Progenitor cell of endocrine pancreas (in vitro differentiated cells): ENCODE measurements around the gene STAB2. TPM values are rescaled to one million over a fixed set of nuclear protein-coding genes. Genes with fewer than 3 reads are reported as not detected.

Experiments used
- DNase-seq: peaks from one replicate; pipeline ENCODE4 v3.0.0; 2021; ENCODE audit warnings: low spot score; ENCODE audit not compliant: unreplicated experiment
- H3K27ac Mint-ChIP-seq: 2 replicates; pipeline ENCODE4 v1.8.0; 2021; ENCODE audit warnings: mild to moderate bottlenecking, moderate library complexity, mixed read lengths
- H3K27me3 Mint-ChIP-seq: 2 replicates; pipeline ENCODE4 v1.8.0; 2021; ENCODE audit warnings: mixed read lengths
- H3K36me3 Mint-ChIP-seq: 2 replicates; pipeline ENCODE4 v1.8.0; 2022; ENCODE audit warnings: mixed read lengths; ENCODE audit not compliant: insufficient read depth
- H3K4me1 Mint-ChIP-seq: 2 replicates; pipeline ENCODE4 v1.8.0; 2021; ENCODE audit warnings: low read depth, mixed read lengths
- H3K4me3 Mint-ChIP-seq: 2 replicates; pipeline ENCODE4 v1.8.0; 2021; ENCODE audit warnings: low read depth, mild to moderate bottlenecking, moderate library complexity, mixed read lengths
- H3K9me3 Mint-ChIP-seq: 2 replicates; pipeline ENCODE4 v1.8.0; 2021; ENCODE audit warnings: low read depth, mixed read lengths
- CTCF ChIP-seq: fragments of 200-600 bp; sonication (generic); IDR thresholded peaks from one replicate; pipeline ENCODE4 v1.5.0; 2021; ENCODE audit warnings: antibody characterized with exemption, mild to moderate bottlenecking; ENCODE audit not compliant: unreplicated experiment
- total RNA-seq: library from RNA; stranded (reverse); gene quantifications from 2 replicates; pipeline ENCODE4 v1.2.1, GENCODE V29; 2021

Gene STAB2
- total RNA-seq, 1 donor from 2014 or later, result not detected

- Mint-ChIP-seq H3K4me1 (no peaks in the 10 kb centered on the region), H3K4me3 (no peak overlapping the region), H3K36me3 (peaks cover 21% of the 10 kb centered on the region), H3K9me3 (no peaks in the 10 kb centered on the region), H3K27me3 (no peaks in the 10 kb centered on the region), H3K27ac (no peak overlapping the region)
- no peak for TF ChIP-seq CTCF
- DNase-seq, result no peak
Measured at GRCh38 chr12:103813949-103814348, 226.9 kb downstream of the STAB2 start.

- H3K27ac Mint-ChIP-seq, result no peak overlapping the region
- H3K9me3 Mint-ChIP-seq, result no peaks in the 10 kb centered on the region
- no peaks in the 10 kb centered on the region for H3K27me3 Mint-ChIP-seq
- no peak overlapping the region for H3K4me3 Mint-ChIP-seq
- peaks cover 17% of the 10 kb centered on the region for H3K36me3 Mint-ChIP-seq
- no peaks in the 10 kb centered on the region for H3K4me1 Mint-ChIP-seq
- no peak for TF ChIP-seq CTCF
- DNase-seq, result no peak
Measured at GRCh38 chr12:103814436-103814835, 227.4 kb downstream of the STAB2 start.

Other genes starting within 250 kb of the STAB2 start
- 0.29 TPM in 1 of 2 replicates, not detected in the other for gene C12orf42, start 91.3 kb upstream of the STAB2 start, total RNA-seq